ENCODE data around the gene TSR3.

DNA sequence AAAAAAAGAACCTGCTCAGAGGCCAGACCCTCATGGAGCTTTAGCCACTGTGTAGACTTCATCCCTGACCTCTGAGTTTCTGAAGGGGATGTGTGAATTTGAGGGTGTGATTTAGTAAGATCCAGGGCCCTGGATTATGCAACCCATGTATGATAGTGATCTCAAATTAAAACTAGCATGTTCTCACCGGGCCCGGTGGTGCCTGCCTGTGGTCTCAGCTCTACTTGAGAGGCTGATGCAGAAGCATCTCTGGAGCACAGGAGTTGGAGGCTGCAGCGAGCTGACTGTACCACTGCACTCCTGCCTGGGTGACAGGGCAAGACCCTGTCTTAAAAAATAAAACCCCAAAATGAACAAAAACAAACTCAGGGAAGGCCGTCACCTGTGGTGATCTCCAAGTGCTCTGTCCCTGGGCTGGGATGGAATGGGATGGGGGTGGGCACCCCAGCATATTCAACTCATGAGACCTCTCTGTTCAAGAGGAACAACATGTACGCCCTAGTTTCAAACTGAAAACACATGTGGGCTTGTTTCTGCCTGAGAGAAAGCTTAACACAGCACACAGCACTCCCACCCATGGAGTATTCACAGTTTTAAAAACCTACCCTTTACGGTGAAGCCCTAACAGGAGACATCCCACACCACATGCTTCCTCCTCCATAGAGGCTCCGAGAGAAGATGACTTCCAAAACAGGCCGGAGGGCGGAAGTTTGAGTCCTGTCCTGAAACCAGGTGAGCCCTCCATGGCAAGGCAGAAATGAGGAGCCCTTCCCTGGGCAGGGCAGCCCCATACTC is 30.1 kb upstream of the TSR3 start:
- TF ChIP-seq CTCF (IDR thresholded peaks at IDR 0.05; ENCODE audit: low read depth, low read length): no peak
- no peak for TF ChIP-seq POLR2A (IDR thresholded peaks at IDR 0.05; ENCODE audit: extremely low read depth, insufficient read length)
- TF ChIP-seq, protein P1, sequence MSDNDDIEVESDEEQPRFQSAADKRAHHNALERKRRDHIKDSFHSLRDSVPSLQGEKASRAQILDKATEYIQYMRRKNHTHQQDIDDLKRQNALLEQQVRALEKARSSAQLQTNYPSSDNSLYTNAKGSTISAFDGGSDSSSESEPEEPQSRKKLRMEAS (IDR thresholded peaks at IDR 0.05; ENCODE audit: low read depth, low read length): no peak
- no peak for TF ChIP-seq MYC (IDR thresholded peaks at IDR 0.05; ENCODE audit: low read depth, low read length)

Measured in NB4 (cell line).